Measurements from ENCODE around the gene ITGA7. TPM values are rescaled to one million over a fixed set of nuclear protein-coding genes. Genes with fewer than 3 reads are reported as not detected.

The ITGA7 gene
- total and polyA plus RNA-seq, 2 of the 4 experiments (the other 2 are of a cell fraction), result 3.9 to 15.7 TPM

GRCh38 chr12:55755246-55755645 is 47.5 kb upstream of the ITGA7 start:
- no peak overlapping the region for H2AK9ac ChIP-seq (replicated peaks; ENCODE audit: low read depth, low read length, poor library complexity)
- H3K9me3 ChIP-seq (ENCODE audit: control insufficient read depth, insufficient read depth, low read length), result no peaks in the 10 kb centered on the region
- no peak overlapping the region for H3K56ac ChIP-seq (ENCODE audit: extremely low read depth, insufficient read depth, low read length)
- H3K36me3 ChIP-seq (ENCODE audit: control insufficient read depth, insufficient read depth, low read length), result peaks cover 56% of the 10 kb centered on the region
- no peak overlapping the region for H3K14ac ChIP-seq (replicated peaks; ENCODE audit: low read depth, low read length)
- H3K4me3 ChIP-seq (ENCODE audit: insufficient read depth, low read depth, low read length), result no peak overlapping the region
- ChIA-PET CTCF (interaction anchor here (0.6 kb wide), 1 partner anchor 12 kb away, joined by 3 read pairs; no protein-coding TSS in a partner anchor), POLR2A (ENCODE audit: unreplicated experiment) (no interaction called here)
- H3K23ac ChIP-seq (ENCODE audit: low read depth, low read length), result no peak overlapping the region
- intact Hi-C loops (cut with micrococcal nuclease), result no loop called here
- DNase-seq (no peak), ATAC-seq (ENCODE audit: low read depth) (no peak)
- peaks cover 8 to 39% of the 10 kb centered on the region in 2 experiments; a peak in 3 of 4 replicates for H3K79me1 ChIP-seq (ENCODE audit: low read depth in 1 of 2, low read length in 2 of 2)
- no peak overlapping the region for H4K5ac ChIP-seq (ENCODE audit: low read depth, low read length)
- no peak overlapping the region for H4K91ac ChIP-seq (ENCODE audit: insufficient read depth, low read depth, low read length)
- in situ Hi-C loops (cut with MboI; ENCODE audit: low sequenced_read_pairs), result no loop called here
- no peak overlapping the region for H2AK5ac ChIP-seq (ENCODE audit: low read depth, low read length)
- H3K18ac ChIP-seq (ENCODE audit: low read depth, low read length), result no peak overlapping the region
- peaks cover 7% of the 10 kb centered on the region; the same call in 1 of the 2 replicates for H3K9me1 ChIP-seq (ENCODE audit: insufficient read depth, low read length)
- H2BK15ac ChIP-seq (ENCODE audit: low read depth, low read length), result no peak overlapping the region
- no peaks in the 10 kb centered on the region for H3K27me3 ChIP-seq (ENCODE audit: control insufficient read depth, insufficient read depth, low read length)
- TF ChIP-seq RFX5 (IDR thresholded peaks at IDR 0.05; ENCODE audit: low read depth, low read length) (no peak), BHLHE40 (IDR thresholded peaks at IDR 0.05; ENCODE audit: low read depth, low read length) (no peak), RCOR1 (IDR thresholded peaks at IDR 0.05; ENCODE audit: insufficient replicate concordance, low read length) (no peak), NFE2L2 (IDR thresholded peaks at IDR 0.05; ENCODE audit: low read depth, low read length) (no peak), RAD21 (IDR thresholded peaks at IDR 0.05; ENCODE audit: low read length) (no peak), MAFK (IDR thresholded peaks at IDR 0.05; ENCODE audit: low read depth, low read length) (no peak), MXI1 (IDR thresholded peaks at IDR 0.05; ENCODE audit: borderline replicate concordance, low read depth, low read length) (no peak), SMC3 (IDR thresholded peaks at IDR 0.05; ENCODE audit: low read depth, low read length) (no peak), FOS (IDR thresholded peaks at IDR 0.05; ENCODE audit: low read depth, low read length) (no peak), POLR2A (IDR thresholded peaks at IDR 0.05; ENCODE audit: low read depth, low read length) (no peak), MAZ (IDR thresholded peaks at IDR 0.05; ENCODE audit: borderline replicate concordance, low read depth, low read length) (no peak), CEBPB (IDR thresholded peaks at IDR 0.05; ENCODE audit: low read depth, low read length) (no peak), ELK1 (IDR thresholded peaks at IDR 0.05; ENCODE audit: borderline replicate concordance, low read depth, low read length) (no peak), USF2 (IDR thresholded peaks at IDR 0.05; ENCODE audit: low read depth, low read length) (no peak), CHD1 (IDR thresholded peaks at IDR 0.05; ENCODE audit: low read depth, low read length) (no peak), CTCF (conservative IDR thresholded peaks at IDR 0.05; ENCODE audit: low read depth, low read length) (no peak)
- no peak overlapping the region for H3K9ac ChIP-seq (ENCODE audit: low read depth, low read length)
- no peak overlapping the region for H4K8ac ChIP-seq (ENCODE audit: low read depth in 2 of 2, low read length in 2 of 2)
- H2AFZ ChIP-seq (replicated peaks; ENCODE audit: low read length, poor library complexity), result no peak overlapping the region
- BruUV-seq (replicated peaks), result no TSS peak
- H2BK5ac ChIP-seq (ENCODE audit: low read depth, low read length, poor library complexity, severe bottlenecking), result no peak overlapping the region
- H3K27ac ChIP-seq (ENCODE audit: insufficient read depth, low read length), result no peak overlapping the region
- H3K4me1 ChIP-seq (ENCODE audit: control insufficient read depth, insufficient read depth, low read length), result no peaks in the 10 kb centered on the region
- H4K20me1 ChIP-seq (ENCODE audit: insufficient read depth, low read length), result no peaks in the 10 kb centered on the region
- WGBS, 2 experiments (ENCODE audit: extremely low coverage in 2 of 2, insufficient read length in 1 of 2), result no CpG with 5 or more reads among the region's 2 CpGs
- no peak overlapping the region for H3K4ac ChIP-seq (ENCODE audit: low read depth, low read length)
- dilution Hi-C loops (cut with HindIII; ENCODE audit: low sequenced_read_pairs, unreplicated experiment), result no loop called here
- no peak overlapping the region for H3K4me2 ChIP-seq (ENCODE audit: low read depth, low read length)
- H2BK20ac ChIP-seq (ENCODE audit: low read depth, low read length), result no peak overlapping the region
- H2BK120ac ChIP-seq (ENCODE audit: low read depth, low read length), result no peak overlapping the region

Measured in IMR-90 (cell line).